Fibroblast of lung (primary cell): Measurements from ENCODE around the gene TPCN2. TPM values are rescaled to one million over a fixed set of nuclear protein-coding genes. Genes with fewer than 3 reads are reported as not detected.

Experiments
- DNase-seq, 2 donors: peaks; one replicate each; pipeline versions ENCODE4 v3.0.0 to v3.0.0-alpha.2; 2010; ENCODE audit warnings: low read depth in 2 of 2
- H2AFZ ChIP-seq: 2 replicates; pipeline ENCODE4 v1.5.1; 2012; ENCODE audit warnings: low read length, control low read depth, inconsistent platforms
- H3K27ac ChIP-seq: 2 replicates; pipeline ENCODE4 v1.5.1; 2011; ENCODE audit warnings: low read length, control low read depth; ENCODE audit not compliant: insufficient read depth
- H3K27me3 ChIP-seq: 2 replicates; pipeline ENCODE4 v1.5.1; 2011; ENCODE audit warnings: mild to moderate bottlenecking, low read length; ENCODE audit not compliant: control insufficient read depth, insufficient read depth
- H3K36me3 ChIP-seq: 2 replicates; pipeline ENCODE4 v1.5.1; 2011; ENCODE audit warnings: low read length; ENCODE audit not compliant: control insufficient read depth, insufficient read depth
- H3K4me1 ChIP-seq: 2 replicates; pipeline ENCODE4 v1.5.1; 2011; ENCODE audit warnings: low read length; ENCODE audit not compliant: control insufficient read depth, insufficient read depth; ENCODE audit errors: extremely low read depth
- H3K4me2 ChIP-seq: 2 replicates; pipeline ENCODE4 v1.5.1; 2011; ENCODE audit warnings: low read length, control low read depth; ENCODE audit not compliant: insufficient read depth; ENCODE audit errors: extremely low read depth
- H3K4me3 ChIP-seq, 4 experiments: fragments of 200-600 bp in 1 of 4; sonication (generic) in 1 of 4; replicated peaks in 1 of 4; 2 replicates each; pipeline ENCODE4 v1.5.1; 2011 to 2016; ENCODE audit warnings: low read length in 4 of 4, low read depth in 3 of 4, mild to moderate bottlenecking in 3 of 4, control low read depth in 2 of 4, inconsistent platforms in 1 of 4, mixed read lengths in 1 of 4; ENCODE audit not compliant: insufficient read depth in 1 of 4; ENCODE audit errors: control extremely low read depth in 1 of 4
- H3K79me2 ChIP-seq: 2 replicates; pipeline ENCODE4 v1.5.1; 2012; ENCODE audit warnings: mild to moderate bottlenecking, low read length, inconsistent platforms; ENCODE audit not compliant: control insufficient read depth, insufficient read depth
- H3K9ac ChIP-seq: 2 replicates; pipeline ENCODE4 v1.5.1; 2011; ENCODE audit warnings: mild to moderate bottlenecking, low read length, control low read depth; ENCODE audit not compliant: insufficient read depth
- H3K9me3 ChIP-seq: 2 replicates; pipeline ENCODE4 v1.5.1; 2012; ENCODE audit warnings: low read depth, low read length; ENCODE audit not compliant: control insufficient read depth, insufficient read depth
- H4K20me1 ChIP-seq: 2 replicates; pipeline ENCODE4 v1.5.1; 2011; ENCODE audit warnings: low read length; ENCODE audit not compliant: control insufficient read depth, insufficient read depth; ENCODE audit errors: extremely low read depth
- EZH2 ChIP-seq: IDR thresholded peaks from 2 replicates; pipeline ENCODE4 v1.5.1; 2012; ENCODE audit warnings: low read length, control low read depth, mild to moderate bottlenecking; ENCODE audit errors: missing control alignments
- polyA plus RNA-seq, 2 donors: library from polyadenylated mRNA; depleted of rRNA in 1 of 2; stranded (reverse) in 1 of 2; unstranded in 1 of 2; fragments of >200 nt; gene quantifications; 2 replicates each; pipeline ENCODE4 v1.2.1, GENCODE V29; 2011 to 2012; ENCODE audit warnings: missing spikeins in 1 of 2
- total RNA-seq: library from RNA; depleted of rRNA; stranded (reverse); fragments of >200 nt; gene quantifications from 2 replicates; pipeline ENCODE4 v1.2.1, GENCODE V29; 2014
- TF ChIP-seq, protein P1 (sequence below), 2 donors: IDR thresholded peaks in 1 of 2; conservative IDR thresholded peaks in 1 of 2; 1 replicate in 1 of 2; 2 replicates in 1 of 2; pipeline ENCODE4 v1.5.1; 2011 to 2012; ENCODE audit warnings: low read length in 2 of 2, control low read depth in 1 of 2, inconsistent platforms in 1 of 2, low read depth in 1 of 2, mild to moderate bottlenecking in 1 of 2

TPCN2 gene
- total and polyA plus RNA-seq, 2 donors (not counting 1 experiment from before 2014, with no cell fraction given): 9.7 to 11.7 TPM

DNA sequence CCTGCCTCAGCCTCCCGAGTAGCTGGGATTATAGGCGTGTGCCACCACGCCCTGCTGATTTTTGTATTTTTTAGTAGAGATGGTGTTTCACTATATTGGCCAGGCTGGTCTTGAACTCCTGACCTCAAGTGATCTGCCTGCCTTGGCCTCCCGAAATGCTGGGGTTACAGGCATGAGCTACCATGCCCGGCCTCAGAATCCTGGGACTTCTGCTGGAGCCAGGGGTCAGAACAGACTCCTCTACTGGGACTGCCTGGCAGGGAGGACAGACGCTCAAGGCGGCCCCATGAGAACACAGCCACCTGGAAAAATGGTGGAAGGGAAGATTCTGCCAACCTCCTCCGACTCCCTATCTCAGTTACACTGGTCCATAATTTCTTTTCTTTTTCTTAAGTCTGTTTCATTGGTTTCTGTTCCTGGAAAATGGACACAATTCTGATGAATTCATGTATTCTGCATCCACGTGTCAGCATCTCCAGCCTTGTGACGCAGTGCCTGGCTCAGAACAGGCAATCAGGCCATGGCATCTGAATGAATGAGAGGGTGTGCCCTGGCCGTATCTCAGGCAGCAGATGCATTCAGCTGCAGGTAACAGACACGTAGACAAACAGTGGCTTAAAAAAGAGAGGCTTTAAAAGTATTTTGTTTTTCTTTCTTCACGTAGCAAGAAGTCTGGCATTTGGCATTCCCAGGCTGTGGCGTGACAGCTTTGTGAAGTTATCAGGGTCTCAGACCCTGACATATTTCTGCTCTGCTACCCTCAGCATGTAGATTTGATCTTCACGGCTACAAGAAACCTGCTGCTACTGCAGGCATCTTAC is 111.8 kb downstream of the TPCN2 start:
- Histone ChIP-seq H3K4me3 (no peak overlapping the region), H3K9me3 (no peaks in the 10 kb centered on the region), H3K27ac (no peak overlapping the region), H3K4me1 (no peaks in the 10 kb centered on the region), H3K36me3 (no peaks in the 10 kb centered on the region), H2AFZ (no peak overlapping the region), H4K20me1 (no peaks in the 10 kb centered on the region), H3K27me3 (no peaks in the 10 kb centered on the region), H3K79me2 (no peaks in the 10 kb centered on the region), H3K4me2 (no peak overlapping the region), H3K9ac (no peak overlapping the region)
- TF ChIP-seq, protein P1, sequence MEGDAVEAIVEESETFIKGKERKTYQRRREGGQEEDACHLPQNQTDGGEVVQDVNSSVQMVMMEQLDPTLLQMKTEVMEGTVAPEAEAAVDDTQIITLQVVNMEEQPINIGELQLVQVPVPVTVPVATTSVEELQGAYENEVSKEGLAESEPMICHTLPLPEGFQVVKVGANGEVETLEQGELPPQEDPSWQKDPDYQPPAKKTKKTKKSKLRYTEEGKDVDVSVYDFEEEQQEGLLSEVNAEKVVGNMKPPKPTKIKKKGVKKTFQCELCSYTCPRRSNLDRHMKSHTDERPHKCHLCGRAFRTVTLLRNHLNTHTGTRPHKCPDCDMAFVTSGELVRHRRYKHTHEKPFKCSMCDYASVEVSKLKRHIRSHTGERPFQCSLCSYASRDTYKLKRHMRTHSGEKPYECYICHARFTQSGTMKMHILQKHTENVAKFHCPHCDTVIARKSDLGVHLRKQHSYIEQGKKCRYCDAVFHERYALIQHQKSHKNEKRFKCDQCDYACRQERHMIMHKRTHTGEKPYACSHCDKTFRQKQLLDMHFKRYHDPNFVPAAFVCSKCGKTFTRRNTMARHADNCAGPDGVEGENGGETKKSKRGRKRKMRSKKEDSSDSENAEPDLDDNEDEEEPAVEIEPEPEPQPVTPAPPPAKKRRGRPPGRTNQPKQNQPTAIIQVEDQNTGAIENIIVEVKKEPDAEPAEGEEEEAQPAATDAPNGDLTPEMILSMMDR (conservative IDR thresholded peaks at IDR 0.05 in 1 of 2, IDR thresholded peaks at IDR 0.05 in 1 of 2; ENCODE audit: low read depth in 1 of 2, low read length in 2 of 2): no peak
- TF ChIP-seq EZH2: no peak
- DNase-seq: no peak

DNA sequence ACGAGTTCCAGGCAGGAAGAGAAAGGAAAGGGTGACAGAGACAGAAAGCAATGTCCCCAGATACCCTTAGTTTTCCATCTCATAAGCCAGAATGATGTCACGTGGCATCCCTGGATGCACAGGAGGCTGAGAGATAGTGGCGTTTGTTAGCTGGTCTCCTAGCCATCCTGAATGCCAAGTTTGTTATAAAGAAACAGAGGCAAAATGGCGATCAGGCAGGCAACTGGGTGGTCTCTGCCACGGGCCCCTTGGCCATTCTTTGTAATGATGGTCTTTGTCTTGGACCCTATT is 112.3 kb downstream of the TPCN2 start:
- H3K4me3 ChIP-seq: no peak overlapping the region
- no peaks in the 10 kb centered on the region for H3K79me2 ChIP-seq
- H3K36me3 ChIP-seq: no peaks in the 10 kb centered on the region
- no peak overlapping the region for H3K4me2 ChIP-seq
- no peak for DNase-seq
- H3K27me3 ChIP-seq: no peaks in the 10 kb centered on the region
- TF ChIP-seq, protein P1 (conservative IDR thresholded peaks at IDR 0.05 in 1 of 2, IDR thresholded peaks at IDR 0.05 in 1 of 2; ENCODE audit: low read depth in 1 of 2, low read length in 2 of 2): no peak
- no peak for TF ChIP-seq EZH2
- H3K9ac ChIP-seq: no peak overlapping the region
- no peaks in the 10 kb centered on the region for H4K20me1 ChIP-seq
- H3K4me1 ChIP-seq: peaks cover under 1% of the 10 kb centered on the region
- no peak overlapping the region for H2AFZ ChIP-seq
- no peak overlapping the region for H3K27ac ChIP-seq
- no peaks in the 10 kb centered on the region for H3K9me3 ChIP-seq

DNA sequence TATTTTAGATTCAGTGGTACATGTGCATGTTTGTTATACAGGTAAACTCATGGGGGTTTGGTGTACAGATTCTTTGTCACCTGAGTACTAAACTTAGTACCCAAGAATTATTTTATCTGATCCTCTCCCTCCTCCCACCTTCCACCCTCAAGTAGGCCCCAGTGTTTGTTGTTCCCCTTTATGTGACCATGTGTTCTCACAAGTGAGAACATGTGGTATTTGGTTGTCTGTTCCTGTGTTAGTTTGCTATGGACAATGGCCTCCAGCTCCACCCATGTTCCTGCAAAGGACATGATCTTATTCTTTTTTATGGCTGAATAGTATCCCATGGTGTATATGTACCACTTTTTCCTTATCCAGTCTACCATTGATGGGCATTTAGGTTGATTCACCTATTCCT is 113.8 kb downstream of the TPCN2 start:
- Histone ChIP-seq H3K4me3 (no peak overlapping the region), H3K9me3 (no peaks in the 10 kb centered on the region), H3K4me2 (no peak overlapping the region), H3K79me2 (no peaks in the 10 kb centered on the region), H3K27me3 (no peaks in the 10 kb centered on the region), H3K36me3 (no peaks in the 10 kb centered on the region), H2AFZ (no peak overlapping the region), H3K4me1 (peaks cover 10% of the 10 kb centered on the region), H3K9ac (no peak overlapping the region), H4K20me1 (no peaks in the 10 kb centered on the region), H3K27ac (no peak overlapping the region)
- DNase-seq: no peak
- no peak for TF ChIP-seq EZH2
- TF ChIP-seq, protein P1 (conservative IDR thresholded peaks at IDR 0.05 in 1 of 2, IDR thresholded peaks at IDR 0.05 in 1 of 2; ENCODE audit: low read depth in 1 of 2, low read length in 2 of 2): no peak
